Skeletal muscle satellite cell (primary cell): ENCODE results near the gene C3orf18.
A peak's percentile ranks its signal among the peaks of the same experiment; 100 is the strongest.
"Not testable (repeated sequence)": the region's sequence is repeated elsewhere in the genome, so short reads cannot be mapped to it uniquely, and the experiment has no call there.

Source experiments
- H3K27me3 ChIP-seq: 2 replicates; pipeline ENCODE4 v1.7.0; 2013; ENCODE audit warnings: low read length; ENCODE audit not compliant: control insufficient read depth, insufficient read depth
- H3K36me3 ChIP-seq: 2 replicates; pipeline ENCODE4 v1.7.0; 2013; ENCODE audit warnings: mild to moderate bottlenecking, control low read depth, low read length; ENCODE audit not compliant: insufficient read depth
- H3K4me1 ChIP-seq: 2 replicates; pipeline ENCODE4 v1.7.0; 2013; ENCODE audit warnings: low read length; ENCODE audit not compliant: control insufficient read depth, insufficient read depth
- H3K4me2 ChIP-seq: 2 replicates; pipeline ENCODE4 v1.7.0; 2013; ENCODE audit warnings: mild to moderate bottlenecking, low read length
- H3K4me3 ChIP-seq: 2 replicates; pipeline ENCODE4 v1.7.0; 2013; ENCODE audit warnings: low read length
- H3K9ac ChIP-seq: 2 replicates; pipeline ENCODE4 v1.7.0; 2013; ENCODE audit warnings: mild to moderate bottlenecking, low read depth, low read length, moderate library complexity
- H3K9me3 ChIP-seq: replicated peaks from 2 replicates; pipeline ENCODE4 v1.7.0; 2013; ENCODE audit warnings: mild to moderate bottlenecking, control low read depth, low read length

Gene C3orf18

DNA sequence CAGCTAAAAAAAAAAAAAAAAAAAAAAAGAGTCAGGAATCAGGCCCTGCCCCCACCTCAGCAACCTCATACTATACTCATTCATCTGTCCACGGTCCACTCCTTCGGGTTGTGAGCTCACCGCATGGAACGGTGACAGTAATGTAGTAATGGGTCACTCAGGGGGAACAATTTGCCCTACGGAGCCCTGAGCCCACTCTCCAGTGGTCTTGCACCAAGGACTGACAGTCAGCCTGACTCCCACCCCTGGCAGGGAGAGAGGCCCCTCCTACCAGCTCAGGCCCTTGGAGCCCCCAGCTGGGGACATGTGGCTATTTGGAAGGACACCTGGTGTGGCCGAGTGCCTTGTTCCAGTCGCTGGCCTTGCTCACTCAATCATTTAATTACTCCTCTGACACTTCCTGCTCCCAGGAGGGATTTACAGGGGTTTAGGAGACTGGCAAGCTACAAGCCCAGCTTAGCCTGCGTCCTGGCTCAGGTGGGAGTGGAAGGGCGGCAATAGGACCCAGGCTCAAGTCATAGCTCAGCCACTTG lies 44.2 kb downstream of the C3orf18 start:
- H3K4me2 ChIP-seq, result no peak overlapping the region
- no peaks in the 10 kb centered on the region for H3K9me3 ChIP-seq
- H3K4me3 ChIP-seq, result no peak overlapping the region
- no peaks in the 10 kb centered on the region for H3K36me3 ChIP-seq
- H3K9ac ChIP-seq, result no peak overlapping the region
- peaks cover 42% of the 10 kb centered on the region for H3K27me3 ChIP-seq
- no peaks in the 10 kb centered on the region for H3K4me1 ChIP-seq

DNA sequence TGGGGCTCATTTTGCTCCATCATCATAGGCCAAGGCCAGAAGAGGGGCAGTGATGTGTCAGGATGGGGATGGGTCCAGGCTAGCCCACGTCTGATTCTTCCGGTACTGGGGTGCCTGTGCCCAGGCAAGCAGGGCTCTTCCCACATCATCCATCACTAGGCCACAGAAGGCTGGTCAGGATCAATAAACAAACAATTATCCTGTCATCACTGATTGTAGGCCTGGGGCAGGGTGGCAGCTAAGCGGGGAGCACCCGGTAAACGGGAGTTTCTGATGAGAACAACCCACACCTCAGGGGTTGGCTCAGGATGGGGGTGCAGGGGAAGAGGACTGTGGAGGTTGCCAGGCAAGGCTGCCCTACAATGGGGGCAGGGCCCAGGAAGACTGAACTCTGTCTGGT lies 46.0 kb downstream of the C3orf18 start:
- H3K9me3 ChIP-seq, result no peaks in the 10 kb centered on the region
- H3K27me3 ChIP-seq, result peaks cover 51% of the 10 kb centered on the region
- H3K4me2 ChIP-seq, result no peak overlapping the region
- H3K9ac ChIP-seq, result no peak overlapping the region
- no peak overlapping the region for H3K4me3 ChIP-seq
- no peaks in the 10 kb centered on the region for H3K4me1 ChIP-seq
- no peaks in the 10 kb centered on the region for H3K36me3 ChIP-seq

DNA sequence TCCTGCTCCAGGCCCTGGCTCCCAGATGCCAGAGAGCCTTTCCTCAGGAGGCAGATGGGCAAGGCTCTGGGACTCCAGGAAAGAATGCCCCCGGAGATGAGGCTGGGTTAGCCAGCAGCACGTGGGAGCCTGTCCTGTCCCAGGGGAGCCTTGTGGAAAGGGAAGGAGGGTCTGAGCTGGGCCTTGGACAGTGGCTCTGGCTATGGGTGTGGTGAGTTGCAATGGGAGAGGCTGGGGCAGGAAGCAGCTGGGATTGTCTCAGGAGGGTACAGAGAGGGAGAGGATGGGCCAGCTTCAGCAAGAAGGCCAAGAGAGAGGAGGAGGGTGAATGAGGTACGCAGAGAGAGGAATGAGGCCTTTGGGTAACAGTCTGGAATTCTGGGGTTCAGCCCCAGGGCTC lies 46.7 kb downstream of the C3orf18 start:
- Histone ChIP-seq H3K27me3 (peaks cover 58% of the 10 kb centered on the region), H3K4me1 (peaks cover 3% of the 10 kb centered on the region), H3K9ac (no peak overlapping the region), H3K36me3 (no peaks in the 10 kb centered on the region), H3K9me3 (no peaks in the 10 kb centered on the region), H3K4me3 (no peak overlapping the region), H3K4me2 (no peak overlapping the region)

DNA sequence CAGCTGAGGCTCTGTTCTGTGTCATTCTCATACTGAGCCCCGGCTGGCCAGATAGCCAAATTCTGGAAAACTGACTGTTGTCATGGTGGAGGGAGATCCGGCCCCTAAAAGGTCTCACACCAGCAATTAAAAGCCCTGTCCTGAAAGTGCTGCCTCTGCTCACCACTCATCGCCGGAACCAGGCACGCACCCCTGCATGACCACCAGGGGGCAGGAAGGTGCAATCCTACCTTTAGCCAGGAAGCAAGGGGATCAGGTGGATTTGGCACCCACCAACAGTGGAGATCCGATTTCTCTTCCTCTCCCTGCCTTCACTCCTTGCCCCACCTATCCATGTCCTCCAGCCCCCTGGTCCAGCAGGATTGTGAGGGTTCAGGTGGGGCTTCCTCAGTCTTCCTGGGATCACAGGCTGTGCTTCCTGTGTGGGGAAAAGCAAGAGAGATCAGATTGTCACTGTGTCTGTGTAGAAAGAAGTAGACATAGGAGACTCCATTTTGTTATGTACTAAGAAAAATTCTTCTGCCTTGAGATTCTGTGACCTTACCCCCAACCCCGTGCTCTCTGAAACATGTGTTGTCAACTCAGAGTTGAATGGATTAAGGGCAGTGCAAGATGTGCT lies 48.0 kb downstream of the C3orf18 start:
- no peak overlapping the region for H3K9ac ChIP-seq
- peaks cover 9% of the 10 kb centered on the region for H3K4me1 ChIP-seq
- H3K4me2 ChIP-seq, result no peak overlapping the region
- H3K36me3 ChIP-seq, result no peaks in the 10 kb centered on the region
- H3K9me3 ChIP-seq, result no peaks in the 10 kb centered on the region
- H3K4me3 ChIP-seq, result no peak overlapping the region
- H3K27me3 ChIP-seq, result peaks cover 70% of the 10 kb centered on the region

DNA sequence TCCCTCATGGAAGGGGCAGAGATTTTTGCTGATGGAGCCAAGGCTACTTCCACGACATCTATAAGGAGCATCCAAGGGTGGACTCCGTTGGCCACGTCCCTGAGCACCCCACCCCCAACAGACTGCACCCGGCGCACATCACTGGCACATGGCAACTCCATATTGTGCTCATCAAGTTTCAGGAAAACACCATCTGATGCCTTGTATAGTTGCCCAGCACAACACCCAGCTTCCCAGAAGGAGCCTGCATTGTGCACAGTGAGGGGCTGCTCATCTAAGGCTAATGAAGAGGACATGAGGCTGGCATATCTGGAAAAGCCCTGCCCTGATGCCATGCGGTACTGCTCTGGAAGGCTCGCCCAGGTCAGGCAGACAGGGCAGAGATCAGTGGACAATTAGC lies 49.1 kb downstream of the C3orf18 start:
- Histone ChIP-seq H3K36me3 (no peaks in the 10 kb centered on the region), H3K9me3 (no peaks in the 10 kb centered on the region), H3K9ac (no peak overlapping the region), H3K4me2 (no peak overlapping the region), H3K27me3 (peaks cover 65% of the 10 kb centered on the region), H3K4me1 (peaks cover 9% of the 10 kb centered on the region), H3K4me3 (no peak overlapping the region)

DNA sequence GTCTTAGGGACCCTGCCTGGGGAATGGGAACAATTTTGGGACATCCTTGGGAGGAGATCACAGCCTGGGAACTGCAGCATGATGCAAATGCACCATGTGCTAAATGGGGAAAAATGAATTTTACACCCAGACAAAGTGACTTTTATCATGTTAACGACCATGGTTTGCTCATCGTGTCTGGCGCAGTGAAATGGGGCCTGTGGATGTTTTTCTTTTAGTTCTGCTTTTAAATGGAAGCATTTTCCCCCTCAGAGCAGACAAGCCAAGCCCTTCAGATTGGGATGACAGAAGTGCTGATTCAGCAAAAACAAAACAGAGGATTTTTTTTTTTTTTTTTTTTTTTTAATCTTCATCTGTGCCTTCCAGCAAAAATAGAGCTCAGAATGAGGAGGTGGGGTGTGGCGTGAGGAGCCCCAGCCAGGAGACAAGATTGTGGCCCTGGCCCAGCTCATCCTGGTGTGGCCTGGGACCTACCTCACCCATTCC lies 49.8 kb downstream of the C3orf18 start:
- peaks cover 9% of the 10 kb centered on the region for H3K4me1 ChIP-seq
- no peaks in the 10 kb centered on the region for H3K36me3 ChIP-seq
- H3K27me3 ChIP-seq, result peaks cover 70% of the 10 kb centered on the region
- H3K4me2 ChIP-seq, result no peak overlapping the region
- no peaks in the 10 kb centered on the region for H3K9me3 ChIP-seq
- H3K9ac ChIP-seq, result no peak overlapping the region
- no peak overlapping the region for H3K4me3 ChIP-seq

DNA sequence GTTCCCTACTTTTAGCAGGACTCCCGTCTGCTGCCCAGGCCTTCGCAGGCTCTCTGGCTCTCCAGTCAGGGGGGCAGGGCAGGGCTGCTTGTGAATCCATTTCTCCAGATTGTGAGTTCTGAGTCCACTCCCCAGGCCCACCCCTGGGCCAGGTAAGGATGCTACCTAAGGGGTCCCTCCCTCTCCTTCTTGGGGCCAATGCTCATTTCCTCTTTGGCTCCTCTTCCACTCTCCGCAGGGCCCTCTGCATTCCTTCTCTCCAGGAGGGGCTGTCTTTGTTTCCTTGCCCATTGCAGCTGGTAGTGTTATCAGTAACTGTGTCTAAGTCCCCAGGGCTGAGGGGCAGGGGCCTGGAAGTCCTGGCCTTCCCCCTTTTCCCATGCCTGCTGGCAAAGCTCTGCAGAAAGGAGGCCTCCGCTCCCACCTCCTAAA lies 51.1 kb downstream of the C3orf18 start:
- Histone ChIP-seq H3K4me3 (no peak overlapping the region), H3K4me2 (peak overlapping the region; percentile 68), H3K4me1 (peaks cover 9% of the 10 kb centered on the region), H3K9ac (no peak overlapping the region), H3K27me3 (peaks cover 67% of the 10 kb centered on the region), H3K36me3 (no peaks in the 10 kb centered on the region), H3K9me3 (no peaks in the 10 kb centered on the region)

DNA sequence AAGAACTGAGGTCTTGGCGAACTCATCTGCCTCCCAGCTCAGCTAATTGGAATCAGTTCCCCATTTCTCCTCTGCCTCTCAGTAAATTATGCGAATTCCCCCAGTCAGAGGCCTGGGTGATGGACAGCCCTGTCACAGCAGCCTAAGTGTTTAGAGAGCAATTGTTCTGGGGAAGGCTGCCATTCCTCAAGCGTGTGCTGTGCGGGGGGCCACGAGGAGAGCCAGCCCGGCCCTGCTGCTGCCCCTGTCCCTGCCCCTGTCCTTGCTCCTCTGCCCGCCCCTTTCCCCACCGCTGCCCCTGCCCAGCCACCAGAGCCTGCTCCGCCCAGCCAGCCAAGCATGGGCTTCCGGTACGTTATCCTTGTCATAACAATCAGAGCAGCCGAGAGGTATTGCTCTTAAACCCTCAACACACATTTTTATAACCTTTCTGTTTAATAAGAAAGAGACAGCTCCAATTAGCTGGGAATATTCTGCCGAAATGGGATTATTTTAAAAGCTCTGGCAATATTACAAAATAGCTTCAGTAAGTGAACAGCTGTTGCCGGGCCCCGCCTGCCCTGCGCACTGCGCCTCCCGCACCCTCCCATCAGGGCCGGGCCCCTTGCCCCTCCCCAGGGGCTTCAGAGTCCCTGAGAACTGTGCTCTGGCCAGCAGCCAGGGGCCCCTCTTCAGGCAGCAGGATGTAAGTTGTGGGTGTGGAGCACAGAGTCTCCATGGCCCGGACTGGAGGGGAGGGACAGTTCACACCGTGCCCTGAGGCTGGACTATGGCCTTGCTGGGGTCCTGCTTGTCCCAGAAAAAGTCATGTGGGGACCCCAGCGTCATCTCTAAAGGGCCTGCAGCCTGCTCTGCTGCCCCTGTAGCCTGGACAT lies 51.7 kb downstream of the C3orf18 start:
- H3K9me3 ChIP-seq, result no peaks in the 10 kb centered on the region
- H3K4me2 ChIP-seq, result peak overlapping the region; percentile 68
- peaks cover 9% of the 10 kb centered on the region for H3K4me1 ChIP-seq
- no peak overlapping the region for H3K9ac ChIP-seq
- H3K36me3 ChIP-seq, result no peaks in the 10 kb centered on the region
- H3K4me3 ChIP-seq, result peak overlapping the region; percentile 49
- peaks cover 68% of the 10 kb centered on the region for H3K27me3 ChIP-seq

DNA sequence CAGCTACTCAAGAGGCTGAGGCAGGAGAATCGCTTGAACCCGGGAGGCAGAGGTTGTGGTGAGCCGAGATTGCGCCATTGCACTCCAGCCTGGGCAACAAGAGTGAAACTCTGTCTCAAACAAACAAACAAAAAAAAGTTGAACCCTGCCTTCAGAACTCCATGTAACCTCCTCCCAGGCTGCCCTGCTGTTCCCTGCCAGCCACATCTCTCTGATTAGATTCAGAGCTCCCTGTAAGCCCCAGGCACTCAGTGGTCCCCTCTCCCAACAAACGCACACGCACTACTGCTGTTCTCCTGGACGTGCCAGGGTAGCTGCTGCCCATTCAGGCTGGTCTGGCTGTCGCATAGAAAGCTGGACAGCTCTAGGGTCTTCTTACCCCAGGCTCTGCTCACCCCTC lies 54.6 kb downstream of the C3orf18 start:
- not testable (repeated sequence) for H3K4me1 ChIP-seq, H3K9ac ChIP-seq, H3K9me3 ChIP-seq, H3K36me3 ChIP-seq, H3K4me2 ChIP-seq, H3K4me3 ChIP-seq
- H3K27me3 ChIP-seq, result peaks cover 69% of the 10 kb centered on the region

DNA sequence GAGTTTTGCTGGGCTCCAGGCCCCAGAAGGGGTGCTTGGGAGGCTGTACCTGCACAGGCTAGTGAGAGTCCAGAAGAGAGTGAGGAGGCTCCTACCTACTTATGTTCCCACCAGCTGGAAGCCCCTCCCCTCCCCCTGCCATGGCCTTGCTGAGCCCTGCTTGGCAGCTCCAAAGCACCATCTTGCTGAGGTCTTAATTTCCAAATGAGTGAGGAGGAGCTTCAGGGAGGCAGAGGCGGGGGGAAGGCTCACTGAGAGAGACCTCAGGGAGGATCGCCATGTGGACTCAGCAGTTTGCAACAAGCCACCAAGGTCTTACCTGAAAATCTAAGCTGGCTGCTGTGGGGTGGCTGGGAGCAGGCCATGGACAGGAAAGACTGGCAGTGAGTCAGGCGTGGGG lies 55.4 kb downstream of the C3orf18 start:
- peaks cover 9% of the 10 kb centered on the region for H3K4me1 ChIP-seq
- H3K4me2 ChIP-seq, result no peak overlapping the region
- no peaks in the 10 kb centered on the region for H3K36me3 ChIP-seq
- no peak overlapping the region for H3K4me3 ChIP-seq
- H3K27me3 ChIP-seq, result peaks cover 66% of the 10 kb centered on the region
- H3K9me3 ChIP-seq, result no peaks in the 10 kb centered on the region
- H3K9ac ChIP-seq, result no peak overlapping the region

DNA sequence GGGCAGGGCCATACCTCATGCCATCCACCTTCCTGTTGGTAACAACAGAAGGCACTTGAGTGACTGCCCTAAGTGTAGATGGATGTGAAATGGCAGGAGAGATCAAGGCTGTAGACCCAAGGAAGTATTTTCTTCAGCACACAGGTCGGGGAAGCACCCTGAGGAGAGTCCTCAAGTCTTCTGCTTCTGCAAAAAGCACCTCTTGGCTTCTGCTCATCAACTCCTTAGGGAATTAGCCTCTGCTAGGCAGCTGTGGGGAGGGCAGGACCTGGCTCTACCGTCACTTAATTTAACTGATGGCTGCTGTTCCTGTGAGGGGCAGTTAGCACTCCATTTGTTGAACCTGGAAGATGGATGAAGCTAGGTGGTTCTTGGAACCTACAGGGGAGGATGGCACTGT lies 57.2 kb downstream of the C3orf18 start:
- Histone ChIP-seq H3K9ac (no peak overlapping the region), H3K4me1 (peaks cover under 1% of the 10 kb centered on the region), H3K9me3 (no peaks in the 10 kb centered on the region), H3K36me3 (no peaks in the 10 kb centered on the region), H3K27me3 (peaks cover 59% of the 10 kb centered on the region), H3K4me3 (no peak overlapping the region), H3K4me2 (no peak overlapping the region)
